Germinal center (tissue), 1 donor: ENCODE data around the gene FTCDNL1.

Source experiments
- DNase-seq: peaks from one replicate; pipeline ENCODE4 v3.0.0; 2012; ENCODE audit warnings: mixed read lengths, low spot score

The FTCDNL1 gene

GRCh38 chr2:199791326-199791725 is 59.7 kb downstream of the FTCDNL1 start:
- no peak for DNase-seq

- no peak for DNase-seq
Measured at GRCh38 chr2:199784512-199784911, 66.5 kb downstream of the FTCDNL1 start.

- DNase-seq: no peak
Measured at GRCh38 chr2:199779589-199779988, 71.4 kb downstream of the FTCDNL1 start.

GRCh38 chr2:199778655-199779054 is 72.3 kb downstream of the FTCDNL1 start:
- no peak for DNase-seq

- DNase-seq: no peak
Measured at GRCh38 chr2:199777916-199778315, 73.1 kb downstream of the FTCDNL1 start.

- no peak for DNase-seq
Measured at GRCh38 chr2:199777315-199777714, 73.7 kb downstream of the FTCDNL1 start.

- DNase-seq: no peak
Measured at GRCh38 chr2:199775267-199775666, 75.7 kb downstream of the FTCDNL1 start.

GRCh38 chr2:199772035-199772976 is 78.7 kb downstream of the FTCDNL1 start:
- no peak for DNase-seq

- no peak for DNase-seq
Measured at GRCh38 chr2:199770716-199771115, 80.3 kb downstream of the FTCDNL1 start.

GRCh38 chr2:199765646-199766045 is 85.3 kb downstream of the FTCDNL1 start:
- DNase-seq: no peak

GRCh38 chr2:199764273-199764800 is 86.7 kb downstream of the FTCDNL1 start:
- no peak for DNase-seq

GRCh38 chr2:199762963-199763362 is 88.0 kb downstream of the FTCDNL1 start:
- no peak for DNase-seq

GRCh38 chr2:199760574-199760973 is 90.4 kb downstream of the FTCDNL1 start:
- no peak for DNase-seq

GRCh38 chr2:199757233-199757870 is 93.6 kb downstream of the FTCDNL1 start:
- DNase-seq: no peak

GRCh38 chr2:199756743-199757142 is 94.2 kb downstream of the FTCDNL1 start:
- no peak for DNase-seq

- DNase-seq: no peak
Measured at GRCh38 chr2:199756211-199756610, 94.8 kb downstream of the FTCDNL1 start.

GRCh38 chr2:199754766-199755165 is 96.2 kb downstream of the FTCDNL1 start:
- no peak for DNase-seq

- no peak for DNase-seq
Measured at GRCh38 chr2:199751492-199752120, 99.4 kb downstream of the FTCDNL1 start.

GRCh38 chr2:199749571-199749970 is 101.4 kb downstream of the FTCDNL1 start:
- no peak for DNase-seq

GRCh38 chr2:199744724-199745123 is 106.3 kb downstream of the FTCDNL1 start:
- DNase-seq: no peak

- no peak for DNase-seq
Measured at GRCh38 chr2:199744260-199744659, 106.7 kb downstream of the FTCDNL1 start.

- no peak for DNase-seq
Measured at GRCh38 chr2:199743415-199744120, 107.4 kb downstream of the FTCDNL1 start.
